HG03064 (cell line): Measurements from ENCODE around the gene FAM107B.
"Not testable (repeated sequence)": the region's sequence is repeated elsewhere in the genome, so short reads cannot be mapped to it uniquely, and the experiment has no call there.

Experiments used
- ATAC-seq: cut with Tn5 transposase; IDR thresholded peaks from one replicate; pipeline ENCODE4 v1.9.1; 2021; ENCODE audit warnings: low read depth; ENCODE audit not compliant: unreplicated experiment

FAM107B gene

GRCh38 chr10:14774797-14775196 is at the start of gene FAM107B:
Gene FAM107B (minus strand): TSS chr10:14774897. CDS start chr10:14774663, 234 bp downstream.
- ATAC-seq: no peak

- ATAC-seq: no peak
These were observed 49.3 kb upstream of the FAM107B start for GRCh38 chr10:14823966-14824365.

- ATAC-seq: no peak
These were observed 48.4 kb upstream of the FAM107B start for GRCh38 chr10:14822879-14823755.

- ATAC-seq: no peak
These were observed 47.1 kb upstream of the FAM107B start for GRCh38 chr10:14821635-14822375.

GRCh38 chr10:14820775-14821154 is 46.1 kb upstream of the FAM107B start:
- ATAC-seq: no peak

- no peak for ATAC-seq
These were observed 45.5 kb upstream of the FAM107B start for GRCh38 chr10:14820010-14820774.

- ATAC-seq: not testable (repeated sequence)
These were observed 42.0 kb upstream of the FAM107B start for GRCh38 chr10:14816717-14817116.

GRCh38 chr10:14815681-14816080 is 41.0 kb upstream of the FAM107B start:
- no peak for ATAC-seq

- ATAC-seq: no peak
These were observed 37.6 kb upstream of the FAM107B start for GRCh38 chr10:14812271-14812670.

- ATAC-seq: no peak
These were observed 36.6 kb upstream of the FAM107B start for GRCh38 chr10:14810969-14811953.

GRCh38 chr10:14806318-14806717 is 31.6 kb upstream of the FAM107B start:
- no peak for ATAC-seq

GRCh38 chr10:14803827-14804226 is 29.1 kb upstream of the FAM107B start:
- no peak for ATAC-seq

GRCh38 chr10:14801723-14802122 is 27.0 kb upstream of the FAM107B start:
- ATAC-seq: no peak

GRCh38 chr10:14800397-14800796 is 25.7 kb upstream of the FAM107B start:
- no peak for ATAC-seq

- no peak for ATAC-seq
These were observed 23.9 kb upstream of the FAM107B start for GRCh38 chr10:14798636-14799035.

- no peak for ATAC-seq
These were observed 13.2 kb upstream of the FAM107B start for GRCh38 chr10:14787938-14788337.

- ATAC-seq: no peak
These were observed 9.9 kb upstream of the FAM107B start for GRCh38 chr10:14784459-14785055.

- no peak for ATAC-seq
These were observed 8.1 kb upstream of the FAM107B start for GRCh38 chr10:14782691-14783363.

- ATAC-seq: no peak
These were observed 7.1 kb upstream of the FAM107B start for GRCh38 chr10:14781763-14782162.
